Right atrium auricular region (tissue), 2 donors: ENCODE measurements around the gene PCF11. TPM values are rescaled to one million over a fixed set of nuclear protein-coding genes. Genes with fewer than 3 reads are reported as not detected.
A peak's percentile ranks its signal among the peaks of the same experiment; 100 is the strongest.

Source experiments
- DNase-seq: peaks from one replicate; pipeline ENCODE4 v3.0.0-alpha.2; 2019; ENCODE audit warnings: low spot score
- H3K27ac ChIP-seq, 2 donors: fragments of 200-600 bp; sonication (generic); 1 replicate in 1 of 2; 2 replicates in 1 of 2; pipeline ENCODE4 v1.5.1; 2016 to 2019
- H3K27me3 ChIP-seq, 2 donors: fragments of 200-600 bp; sonication (generic); one replicate each; pipeline versions ENCODE4 v1.5.1 to v1.6.0; 2017 to 2019
- H3K36me3 ChIP-seq: fragments of 200-600 bp; sonication (generic); one replicate; pipeline ENCODE4 v1.5.1; 2016
- H3K4me1 ChIP-seq, 2 donors: fragments of 200-600 bp; sonication (generic); one replicate each; pipeline versions ENCODE4 v1.5.1 to v1.6.0; 2017 to 2019
- H3K4me3 ChIP-seq, 2 donors: fragments of 200-600 bp; sonication (generic); 1 replicate in 1 of 2; 2 replicates in 1 of 2; pipeline ENCODE4 v1.5.1; 2017 to 2019; ENCODE audit warnings: mild to moderate bottlenecking in 1 of 2, moderate library complexity in 1 of 2
- H3K9me3 ChIP-seq, 2 donors: fragments of 200-600 bp; sonication (generic); one replicate each; pipeline ENCODE4 v1.5.1; 2019
- total RNA-seq, 2 donors: library from RNA; depleted of rRNA; stranded (reverse); fragments of >200 nt; gene quantifications; one replicate each; pipeline ENCODE4 v1.1.0, GENCODE V29; 2016
- TF ChIP-seq, protein P1 (sequence below), 2 donors: fragments of 200-600 bp; sonication (generic); IDR thresholded peaks; one replicate each; pipeline ENCODE4 v1.5.1; 2019; ENCODE audit warnings: antibody characterized with exemption in 2 of 2

PCF11 gene
- total RNA-seq, 2 donors from 2014 or later: 26.9 to 30.5 TPM

DNA sequence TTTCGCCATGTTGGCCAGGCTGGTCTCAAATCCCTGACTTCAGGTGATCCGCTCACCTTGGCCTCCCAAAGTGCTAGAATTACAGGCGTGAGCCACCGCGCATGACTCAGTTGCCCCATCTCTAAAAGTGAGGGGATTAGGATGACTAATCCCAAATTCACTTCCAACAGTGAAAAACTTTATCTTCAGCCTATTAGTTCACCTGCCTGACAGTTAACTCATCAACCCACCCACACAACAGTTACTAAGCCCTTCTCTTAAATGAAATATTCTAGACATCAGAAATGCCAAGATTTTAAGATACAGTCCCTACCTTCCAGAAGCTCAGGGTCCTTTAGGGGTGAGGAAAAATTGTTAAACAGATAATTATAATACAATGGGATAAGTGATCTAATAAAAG is 34.6 kb downstream of the PCF11 start:
- TF ChIP-seq, protein P1, sequence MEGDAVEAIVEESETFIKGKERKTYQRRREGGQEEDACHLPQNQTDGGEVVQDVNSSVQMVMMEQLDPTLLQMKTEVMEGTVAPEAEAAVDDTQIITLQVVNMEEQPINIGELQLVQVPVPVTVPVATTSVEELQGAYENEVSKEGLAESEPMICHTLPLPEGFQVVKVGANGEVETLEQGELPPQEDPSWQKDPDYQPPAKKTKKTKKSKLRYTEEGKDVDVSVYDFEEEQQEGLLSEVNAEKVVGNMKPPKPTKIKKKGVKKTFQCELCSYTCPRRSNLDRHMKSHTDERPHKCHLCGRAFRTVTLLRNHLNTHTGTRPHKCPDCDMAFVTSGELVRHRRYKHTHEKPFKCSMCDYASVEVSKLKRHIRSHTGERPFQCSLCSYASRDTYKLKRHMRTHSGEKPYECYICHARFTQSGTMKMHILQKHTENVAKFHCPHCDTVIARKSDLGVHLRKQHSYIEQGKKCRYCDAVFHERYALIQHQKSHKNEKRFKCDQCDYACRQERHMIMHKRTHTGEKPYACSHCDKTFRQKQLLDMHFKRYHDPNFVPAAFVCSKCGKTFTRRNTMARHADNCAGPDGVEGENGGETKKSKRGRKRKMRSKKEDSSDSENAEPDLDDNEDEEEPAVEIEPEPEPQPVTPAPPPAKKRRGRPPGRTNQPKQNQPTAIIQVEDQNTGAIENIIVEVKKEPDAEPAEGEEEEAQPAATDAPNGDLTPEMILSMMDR (IDR thresholded peaks at IDR 0.05): no peak
- H3K27ac ChIP-seq: no peak overlapping the region
- no peak overlapping the region for H3K4me3 ChIP-seq
- H3K9me3 ChIP-seq: no peaks in the 10 kb centered on the region
- H3K27me3 ChIP-seq: no peaks in the 10 kb centered on the region
- H3K36me3 ChIP-seq: peaks cover 42% of the 10 kb centered on the region
- no peak for DNase-seq
- H3K4me1 ChIP-seq: peaks cover 0 to 31% of the 10 kb centered on the region in 2 donors

DNA sequence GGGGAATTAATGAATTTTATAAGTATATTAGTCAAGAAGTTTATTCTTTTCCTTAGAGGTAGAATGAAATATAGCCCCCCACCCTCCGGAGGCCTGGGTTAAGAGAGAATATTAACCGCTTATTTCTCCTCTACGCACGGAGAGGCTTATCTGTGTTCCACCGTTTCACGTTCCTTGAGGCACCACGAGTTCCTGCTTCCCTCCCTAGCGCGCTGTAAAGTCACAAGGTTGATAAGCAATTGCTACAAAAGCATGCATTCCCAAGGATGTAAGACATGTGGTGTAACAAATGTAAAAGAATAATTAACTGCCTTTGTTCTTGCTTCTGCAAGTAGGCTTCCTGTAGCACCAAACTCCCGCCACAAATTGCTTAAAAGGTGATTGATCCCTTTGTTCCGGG is 35.1 kb downstream of the PCF11 start:
- Histone ChIP-seq H3K9me3 (no peaks in the 10 kb centered on the region), H3K27ac (no peak overlapping the region), H3K36me3 (peaks cover 39% of the 10 kb centered on the region), H3K27me3 (no peaks in the 10 kb centered on the region), H3K4me3 (no peak overlapping the region), H3K4me1 (peaks cover 0 to 31% of the 10 kb centered on the region in 2 donors)
- DNase-seq: no peak
- TF ChIP-seq, protein P1 (IDR thresholded peaks at IDR 0.05): no peak

DNA sequence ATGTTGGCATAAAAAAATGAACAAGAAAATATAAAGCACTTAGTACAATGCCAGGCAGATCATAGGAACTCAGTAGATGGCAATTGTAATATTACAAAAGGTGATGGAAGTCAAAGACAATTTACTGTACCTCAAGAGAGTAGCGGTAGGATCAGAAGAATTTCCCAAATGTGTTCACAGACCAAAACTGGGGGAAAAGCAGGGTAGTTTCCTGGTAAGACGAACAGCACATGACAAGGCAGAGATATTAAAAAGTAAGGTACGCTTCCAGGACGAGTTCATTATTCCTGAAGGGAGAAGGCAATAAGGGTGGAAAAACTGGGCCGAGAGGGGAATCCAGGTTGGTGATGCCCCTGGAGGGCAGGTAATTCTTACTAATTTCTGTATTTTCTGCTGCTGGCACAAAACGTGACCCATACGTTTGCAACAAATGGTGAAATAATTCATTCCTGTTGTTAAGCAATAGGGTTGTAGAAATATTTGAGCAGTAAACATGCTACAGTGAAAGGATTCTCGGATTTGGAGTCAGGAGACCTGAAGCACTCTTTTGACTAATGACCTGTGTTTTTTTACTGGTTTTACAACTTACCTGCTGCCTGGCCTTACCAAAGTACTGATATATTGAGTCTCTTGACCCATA is 35.8 kb downstream of the PCF11 start:
- peak overlapping the region; percentile 90 to 92 for H3K27ac ChIP-seq
- no peak for DNase-seq
- peaks cover 32% of the 10 kb centered on the region for H3K36me3 ChIP-seq
- H3K9me3 ChIP-seq: no peaks in the 10 kb centered on the region
- H3K4me1 ChIP-seq: peaks cover 0 to 31% of the 10 kb centered on the region in 2 donors
- H3K4me3 ChIP-seq: peak overlapping the region; percentile 83 to 94
- no peaks in the 10 kb centered on the region for H3K27me3 ChIP-seq
- TF ChIP-seq, protein P1 (IDR thresholded peaks at IDR 0.05): no peak

DNA sequence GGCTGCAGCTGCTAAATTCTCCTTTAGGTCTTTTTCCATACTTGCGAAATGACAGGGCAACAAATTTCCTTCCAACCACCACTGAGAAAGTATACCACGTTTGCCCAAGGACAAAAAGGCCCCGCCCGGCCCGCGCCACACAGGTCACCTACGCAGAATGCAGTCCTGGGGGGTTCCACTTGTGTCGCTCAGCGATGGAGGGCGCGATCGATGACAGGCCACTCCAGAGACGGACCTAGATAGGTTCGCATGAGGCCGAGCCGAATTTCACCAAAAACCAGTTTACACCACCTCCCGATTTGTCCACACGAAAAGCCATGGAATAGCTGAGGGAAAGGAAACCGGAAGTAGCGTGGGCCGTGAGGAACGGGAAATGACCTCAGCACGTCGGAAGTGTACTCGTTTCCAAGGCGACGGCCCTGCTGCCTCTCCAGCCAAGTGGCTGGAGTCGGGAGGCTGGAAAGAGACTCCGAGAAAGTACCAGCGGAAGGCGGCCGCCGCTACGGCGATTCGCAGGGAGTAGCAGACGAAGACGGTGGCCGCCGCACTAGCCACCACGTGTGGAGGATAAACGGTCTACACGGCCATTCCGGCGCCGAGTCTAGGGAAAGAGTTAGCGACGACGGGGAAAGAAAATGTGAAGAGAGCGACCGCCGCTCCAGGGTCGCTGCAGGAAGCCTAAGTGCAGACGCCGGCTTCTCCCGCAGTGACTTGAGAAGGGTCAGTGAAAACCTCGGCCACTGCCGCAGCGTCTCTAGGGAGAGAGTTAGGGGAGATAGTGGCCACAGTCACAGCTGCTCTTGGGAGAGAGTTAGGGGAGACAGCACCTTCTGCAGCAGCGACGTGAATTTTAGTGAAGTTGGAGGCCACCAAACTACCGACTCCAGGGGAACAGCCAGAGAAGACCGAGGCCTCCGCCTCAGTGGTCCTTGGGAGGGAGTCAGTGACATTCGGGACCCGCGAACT is 36.7 kb downstream of the PCF11 start, which contains the start of gene ANKRD42:
TSS of gene ANKRD42 (plus strand) at position 398 of the 966 bp plus-strand sequence. CDS start 959 bp downstream, outside the sequence.
- Histone ChIP-seq H3K27me3 (no peaks in the 10 kb centered on the region), H3K4me1 (peaks cover 0 to 31% of the 10 kb centered on the region in 2 donors), H3K36me3 (peaks cover 32% of the 10 kb centered on the region), H3K9me3 (no peaks in the 10 kb centered on the region), H3K4me3 (peak within 1 kb of the TSS; percentile 83 to 94), H3K27ac (peak within 1 kb of the TSS; percentile 90 to 92)
- TF ChIP-seq, protein P1 (IDR thresholded peaks at IDR 0.05): no peak
- peak; percentile 95 for DNase-seq

DNA sequence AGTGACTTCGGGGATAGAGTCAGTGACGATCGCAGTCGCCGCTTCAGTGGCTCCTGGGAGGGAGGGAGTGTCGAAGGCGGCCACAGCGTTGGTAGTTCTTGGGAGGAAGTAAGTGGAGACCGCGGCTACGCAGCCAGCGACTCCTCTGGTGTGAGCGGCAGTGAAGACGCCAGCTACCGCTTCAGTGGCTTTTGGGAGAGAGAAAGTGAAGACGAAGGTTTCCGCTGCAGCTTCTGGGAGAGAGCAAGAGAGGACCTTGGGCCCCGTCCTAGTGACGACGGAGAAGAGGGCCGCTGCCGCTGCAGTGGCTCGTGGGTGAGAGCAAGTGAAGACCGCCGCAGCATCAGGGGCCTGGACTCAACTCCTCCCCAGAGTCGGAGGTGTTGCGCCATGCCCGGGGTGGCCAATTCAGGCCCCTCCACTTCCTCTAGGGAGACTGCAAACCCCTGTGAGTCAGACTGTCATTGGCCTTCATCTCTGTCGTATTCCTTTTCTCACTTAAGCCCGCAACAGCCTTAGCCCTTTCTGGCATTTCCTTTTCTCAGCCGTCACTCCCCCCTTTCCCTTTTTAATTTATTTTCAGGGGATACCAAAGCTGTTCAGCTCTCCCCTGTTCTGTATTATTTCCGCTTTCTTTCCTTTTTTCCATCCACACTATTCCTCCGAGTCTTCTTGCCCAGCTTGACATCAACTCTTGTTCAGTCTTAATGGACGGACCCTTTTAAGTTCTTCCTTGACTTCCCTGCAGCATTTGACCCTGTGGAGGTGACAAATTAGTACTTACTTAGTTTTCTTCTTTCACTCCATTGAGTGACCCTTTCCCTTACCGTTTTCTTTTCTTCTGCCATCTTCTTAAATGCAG is 37.6 kb downstream of the PCF11 start:
- DNase-seq: peak; percentile 87
- H3K27me3 ChIP-seq: no peaks in the 10 kb centered on the region
- no peaks in the 10 kb centered on the region for H3K9me3 ChIP-seq
- peaks cover 28% of the 10 kb centered on the region for H3K36me3 ChIP-seq
- H3K27ac ChIP-seq: peak overlapping the region; percentile 90 to 92
- peaks cover 0 to 31% of the 10 kb centered on the region in 2 donors for H3K4me1 ChIP-seq
- TF ChIP-seq, protein P1 (IDR thresholded peaks at IDR 0.05): no peak
- peak overlapping the region; percentile 83 to 94 for H3K4me3 ChIP-seq
